ENCODE results near the gene CT45A7. TPM values are rescaled to one million over a fixed set of nuclear protein-coding genes. Genes with fewer than 3 reads are reported as not detected.
"Not testable (repeated sequence)": the region's sequence is repeated elsewhere in the genome, so short reads cannot be mapped to it uniquely, and the experiment has no call there.

Gene CT45A7, protein sequence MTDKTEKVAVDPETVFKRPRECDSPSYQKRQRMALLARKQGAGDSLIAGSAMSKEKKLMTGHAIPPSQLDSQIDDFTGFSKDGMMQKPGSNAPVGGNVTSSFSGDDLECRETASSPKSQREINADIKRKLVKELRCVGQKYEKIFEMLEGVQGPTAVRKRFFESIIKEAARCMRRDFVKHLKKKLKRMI
- not detected in 2 replicates for total RNA-seq

GRCh38 chrX:135837180-135837579, at the start of gene CT45A7:
CT45A7 (minus strand) TSS chrX:135837280; CDS start chrX:135833533, 3,747 bp downstream.
- intact Hi-C loops (cut with micrococcal nuclease): not testable (repeated sequence)

DNA sequence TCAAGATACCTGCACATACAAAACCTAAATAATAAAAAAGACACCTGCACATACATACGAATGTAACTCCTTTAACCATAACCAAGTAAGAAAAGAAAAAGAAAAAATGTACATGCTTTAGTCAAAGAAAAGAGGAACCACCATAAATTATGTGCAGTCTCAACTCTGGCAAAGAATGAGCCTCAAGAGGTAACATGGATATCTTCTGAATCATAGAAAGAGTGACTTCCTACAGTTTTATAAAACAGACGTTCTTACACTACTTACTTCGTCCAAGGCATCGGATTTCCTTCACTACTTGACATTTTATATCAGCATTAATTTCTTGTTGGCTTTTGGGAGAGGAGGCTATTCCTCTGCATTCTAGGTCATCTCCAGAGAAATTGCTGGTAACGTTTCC, 45.7 kb upstream of the CT45A7 start:
- intact Hi-C loops (cut with micrococcal nuclease): not testable (repeated sequence)

- intact Hi-C loops (cut with micrococcal nuclease): not testable (repeated sequence)
Observed at GRCh38 chrX:135871712-135872111, 34.6 kb upstream of the CT45A7 start, which contains the start of gene CT45A9. CT45A9 (minus strand) TSS chrX:135871812; CDS start chrX:135868061, 3,751 bp downstream.

GRCh38 chrX:135854438-135854837, 17.4 kb upstream of the CT45A7 start, which contains the start of gene CT45A8:
CT45A8 (minus strand) TSS chrX:135854538; CDS start chrX:135850783, 3,755 bp downstream.
- intact Hi-C loops (cut with micrococcal nuclease): not testable (repeated sequence)

DNA sequence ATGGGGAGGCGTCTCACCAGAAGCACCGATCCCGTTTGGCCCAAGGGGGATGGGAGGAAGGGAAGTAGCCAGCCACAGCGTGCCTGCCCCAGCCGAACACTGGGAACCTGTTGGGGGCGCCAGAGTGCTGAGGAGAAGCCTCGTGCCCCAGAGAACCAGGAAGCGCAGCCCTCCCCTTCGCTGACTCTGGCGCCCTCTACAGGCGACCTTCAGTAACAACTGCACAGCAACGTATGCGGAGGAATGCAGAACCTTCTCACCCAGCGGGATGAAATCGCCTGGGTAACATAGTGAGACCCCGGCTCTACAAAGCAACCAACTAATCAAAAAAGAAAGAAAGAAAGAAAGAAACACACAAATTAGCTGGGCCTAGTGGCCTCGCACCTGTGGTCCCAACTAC, 17.2 kb downstream of the CT45A7 start, which contains the start of gene CT45A2:
Gene CT45A2 (minus strand): TSS at position 101 of the 400 bp plus-strand sequence. CDS start 3,747 bp downstream, outside the sequence.
- intact Hi-C loops (cut with micrococcal nuclease): not testable (repeated sequence)

DNA sequence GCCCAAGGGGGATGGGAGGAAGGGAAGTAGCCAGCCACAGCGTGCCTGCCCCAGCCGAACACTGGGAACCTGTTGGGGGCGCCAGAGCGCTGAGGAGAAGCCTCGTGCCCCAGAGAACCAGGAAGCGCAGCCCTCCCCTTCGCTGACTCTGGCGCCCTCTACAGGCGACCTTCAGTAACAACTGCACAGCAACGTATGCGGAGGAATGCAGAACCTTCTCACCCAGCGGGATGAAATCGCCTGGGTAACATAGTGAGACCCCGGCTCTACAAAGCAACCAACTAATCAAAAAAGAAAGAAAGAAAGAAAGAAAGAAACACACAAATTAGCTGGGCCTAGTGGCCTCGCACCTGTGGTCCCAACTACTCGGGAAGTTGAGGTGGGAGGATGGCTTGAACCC, 34.4 kb downstream of the CT45A7 start, which contains the start of gene CT45A6:
Gene CT45A6 (minus strand): TSS at position 101 of the 400 bp plus-strand sequence. CDS start 3,794 bp downstream, outside the sequence.
- intact Hi-C loops (cut with micrococcal nuclease): not testable (repeated sequence)

GRCh38 chrX:135785403-135785802, 51.7 kb downstream of the CT45A7 start, which contains the start of gene CT45A5:
CT45A5 (minus strand) TSS chrX:135785503; CDS start chrX:135781729, 3,774 bp downstream.
- intact Hi-C loops (cut with micrococcal nuclease): not testable (repeated sequence)

Other genes with a start within 250 kb of the CT45A7 start
- not detected in 2 replicates for gene CT45A1, start 123.6 kb downstream of the CT45A7 start, total RNA-seq
- not detected in 2 replicates for gene CT45A3, start 69.1 kb downstream of the CT45A7 start, total RNA-seq
- gene CT45A5, start 51.8 kb downstream of the CT45A7 start, total RNA-seq: not detected in 2 replicates
- gene CT45A6, start 34.5 kb downstream of the CT45A7 start, total RNA-seq: not detected in 2 replicates
- gene CT45A2, start 17.3 kb downstream of the CT45A7 start, total RNA-seq: not detected in 2 replicates
- gene CT45A8, start 17.3 kb upstream of the CT45A7 start, total RNA-seq: not detected in 2 replicates
- gene CT45A9, start 34.5 kb upstream of the CT45A7 start, total RNA-seq: not detected in 2 replicates
- not detected in 2 replicates for gene CT45A10, start 56.2 kb upstream of the CT45A7 start, total RNA-seq
- gene SAGE1, start 56.4 kb upstream of the CT45A7 start, total RNA-seq: not detected in 2 replicates
- 21.4 and 22.1 TPM in 2 replicates for gene MMGT1, start 136.7 kb upstream of the CT45A7 start, total RNA-seq
- 17.5 and 18.2 TPM in 2 replicates for gene SLC9A6, start 148.2 kb upstream of the CT45A7 start, total RNA-seq